Measurements from ENCODE around the gene SMAD3.
"Not testable (repeated sequence)": the region's sequence is repeated elsewhere in the genome, so short reads cannot be mapped to it uniquely, and the experiment has no call there.

SMAD3 gene

GRCh38 chr15:67146234-67146633 is 80.8 kb downstream of the SMAD3 start:
- DNase-seq = no peak

GRCh38 chr15:67146875-67147381 is 81.5 kb downstream of the SMAD3 start:
- DNase-seq = peak; percentile 68

- DNase-seq = no peak
Measured at GRCh38 chr15:67147396-67147949, 82.1 kb downstream of the SMAD3 start.

- DNase-seq = no peak
Measured at GRCh38 chr15:67148196-67148701, 82.8 kb downstream of the SMAD3 start.

GRCh38 chr15:67149068-67149772 is 83.8 kb downstream of the SMAD3 start:
- no peak for DNase-seq

GRCh38 chr15:67149773-67150022 is 84.3 kb downstream of the SMAD3 start:
- DNase-seq = no peak

- peak; percentile 79 for DNase-seq
Measured at GRCh38 chr15:67150023-67150860, 84.8 kb downstream of the SMAD3 start.

GRCh38 chr15:67152429-67152828 is 87.0 kb downstream of the SMAD3 start:
- DNase-seq = no peak

GRCh38 chr15:67153044-67153443 is 87.6 kb downstream of the SMAD3 start:
- DNase-seq = not testable (repeated sequence)

GRCh38 chr15:67154249-67154648 is 88.8 kb downstream of the SMAD3 start:
- no peak for DNase-seq

GRCh38 chr15:67156426-67156825 is 91.0 kb downstream of the SMAD3 start:
- DNase-seq = no peak

- no peak for DNase-seq
Measured at GRCh38 chr15:67156834-67157233, 91.4 kb downstream of the SMAD3 start.

GRCh38 chr15:67157521-67158252 is 92.3 kb downstream of the SMAD3 start:
- DNase-seq = no peak

- no peak for DNase-seq
Measured at GRCh38 chr15:67158367-67158766, 93.0 kb downstream of the SMAD3 start.

- DNase-seq = no peak
Measured at GRCh38 chr15:67161412-67161811, 96.0 kb downstream of the SMAD3 start.

- no peak for DNase-seq
Measured at GRCh38 chr15:67161881-67162280, 96.5 kb downstream of the SMAD3 start.

- no peak for DNase-seq
Measured at GRCh38 chr15:67163180-67163579, 97.8 kb downstream of the SMAD3 start.

- DNase-seq = peak; percentile 21
Measured at GRCh38 chr15:67164401-67164791, 99.0 kb downstream of the SMAD3 start.

GRCh38 chr15:67164811-67165253 is 99.4 kb downstream of the SMAD3 start:
- DNase-seq = peak; percentile 56

- DNase-seq = no peak
Measured at GRCh38 chr15:67165254-67166253, 100.2 kb downstream of the SMAD3 start.

- DNase-seq = no peak
Measured at GRCh38 chr15:67166280-67167009, 101.0 kb downstream of the SMAD3 start.

All from activated effector memory CD4-positive, alpha-beta T cell treated with anti-CD3 and anti-CD28 coated beads, Interleukin-2, amount 50 U/mL, for 16 hours (primary cell).